ENCODE results near the gene SAMHD1. TPM values are rescaled to one million over a fixed set of nuclear protein-coding genes. Genes with fewer than 3 reads are reported as not detected.
"Not testable (repeated sequence)": the region's sequence is repeated elsewhere in the genome, so short reads cannot be mapped to it uniquely, and the experiment has no call there.

Gene SAMHD1
- polyA plus RNA-seq, 1 donor from 2014 or later, result 22.2 TPM

DNA sequence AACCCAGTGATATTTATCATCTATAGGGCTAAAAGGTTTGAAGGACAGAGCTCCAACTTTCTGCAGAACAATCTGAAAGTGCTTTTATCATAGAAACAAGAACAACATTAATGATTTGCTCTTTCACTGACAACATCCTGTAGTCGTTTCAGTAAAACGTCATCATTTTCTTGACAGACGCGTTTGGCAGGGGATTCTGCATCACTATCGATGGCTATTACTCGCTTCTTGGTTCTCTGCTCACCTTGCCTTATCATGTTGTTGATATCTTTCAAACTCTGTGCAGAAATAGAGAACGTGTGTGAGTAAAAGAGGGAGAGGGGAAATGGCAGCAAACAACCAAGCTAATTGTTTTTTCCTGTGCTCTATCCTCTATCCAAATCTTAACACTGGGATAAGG lies 47.1 kb upstream of the SAMHD1 start:
- H2AFZ ChIP-seq (ENCODE audit: low read depth, low read length), result no peak overlapping the region
- H3K27ac ChIP-seq (ENCODE audit: low read length), result no peak overlapping the region
- H3K4me3 ChIP-seq (ENCODE audit: low read length), result no peak overlapping the region
- no peaks in the 10 kb centered on the region for H3K27me3 ChIP-seq (ENCODE audit: insufficient read depth, low read depth, low read length)
- no peak overlapping the region for H3K4me2 ChIP-seq (ENCODE audit: low read length)
- H3K36me3 ChIP-seq (ENCODE audit: insufficient read depth, low read length), result peaks cover 5% of the 10 kb centered on the region
- no peaks in the 10 kb centered on the region for H4K20me1 ChIP-seq (ENCODE audit: insufficient read depth)
- no peaks in the 10 kb centered on the region for H3K9me2 ChIP-seq (ENCODE audit: insufficient read depth, low read length)
- no peak overlapping the region for H3K9ac ChIP-seq (ENCODE audit: low read length)
- no peaks in the 10 kb centered on the region for H3F3A ChIP-seq (ENCODE audit: insufficient read depth, low read length, poor library complexity, severe bottlenecking)
- TF ChIP-seq TAF1 (IDR thresholded peaks at IDR 0.05; ENCODE audit: low read depth), result no peak
- no peak for TF ChIP-seq SMC3 (conservative IDR thresholded peaks at IDR 0.05; ENCODE audit: poor library complexity)
- TF ChIP-seq RAD21 (conservative IDR thresholded peaks at IDR 0.05), result no peak
- no peak for TF ChIP-seq REST (IDR thresholded peaks at IDR 0.05; ENCODE audit: borderline replicate concordance)
- TF ChIP-seq EP300 (conservative IDR thresholded peaks at IDR 0.05; ENCODE audit: poor library complexity, severe bottlenecking), result no peak
- TF ChIP-seq EZH2 (IDR thresholded peaks at IDR 0.05; ENCODE audit: borderline replicate concordance, insufficient read depth, low read length, poor library complexity, severe bottlenecking), result no peak
- TF ChIP-seq, protein P1, sequence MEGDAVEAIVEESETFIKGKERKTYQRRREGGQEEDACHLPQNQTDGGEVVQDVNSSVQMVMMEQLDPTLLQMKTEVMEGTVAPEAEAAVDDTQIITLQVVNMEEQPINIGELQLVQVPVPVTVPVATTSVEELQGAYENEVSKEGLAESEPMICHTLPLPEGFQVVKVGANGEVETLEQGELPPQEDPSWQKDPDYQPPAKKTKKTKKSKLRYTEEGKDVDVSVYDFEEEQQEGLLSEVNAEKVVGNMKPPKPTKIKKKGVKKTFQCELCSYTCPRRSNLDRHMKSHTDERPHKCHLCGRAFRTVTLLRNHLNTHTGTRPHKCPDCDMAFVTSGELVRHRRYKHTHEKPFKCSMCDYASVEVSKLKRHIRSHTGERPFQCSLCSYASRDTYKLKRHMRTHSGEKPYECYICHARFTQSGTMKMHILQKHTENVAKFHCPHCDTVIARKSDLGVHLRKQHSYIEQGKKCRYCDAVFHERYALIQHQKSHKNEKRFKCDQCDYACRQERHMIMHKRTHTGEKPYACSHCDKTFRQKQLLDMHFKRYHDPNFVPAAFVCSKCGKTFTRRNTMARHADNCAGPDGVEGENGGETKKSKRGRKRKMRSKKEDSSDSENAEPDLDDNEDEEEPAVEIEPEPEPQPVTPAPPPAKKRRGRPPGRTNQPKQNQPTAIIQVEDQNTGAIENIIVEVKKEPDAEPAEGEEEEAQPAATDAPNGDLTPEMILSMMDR (IDR thresholded peaks at IDR 0.05; ENCODE audit: poor library complexity, severe bottlenecking), result no peak
- TF ChIP-seq MXI1 (conservative IDR thresholded peaks at IDR 0.05; ENCODE audit: poor library complexity, severe bottlenecking), result no peak
- TF ChIP-seq POLR2AphosphoS5 (IDR thresholded peaks at IDR 0.05), result no peak
- no peaks in the 10 kb centered on the region for H3K9me3 ChIP-seq (ENCODE audit: low read length)
- H3K79me2 ChIP-seq (replicated peaks; ENCODE audit: insufficient read depth, low read length), result no peaks in the 10 kb centered on the region

DNA sequence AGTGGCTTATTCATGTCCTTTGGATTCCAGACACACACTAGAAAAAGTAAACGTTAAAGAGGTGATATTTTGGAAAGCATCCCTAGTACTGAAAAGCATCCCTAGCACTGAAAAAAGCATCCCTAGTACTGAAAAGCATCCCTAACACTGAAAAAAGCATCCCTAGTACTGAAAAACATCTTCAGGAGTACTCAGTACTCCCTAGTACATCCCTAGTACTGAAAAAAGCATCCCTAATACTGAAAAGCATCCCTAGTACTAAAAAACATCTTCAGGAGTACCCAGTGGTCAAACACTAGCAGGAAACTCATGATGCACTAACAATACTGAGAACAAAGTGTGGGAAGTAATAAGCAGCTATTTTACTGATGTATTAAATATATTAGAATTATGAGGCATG lies 45.6 kb upstream of the SAMHD1 start:
- no peaks in the 10 kb centered on the region for H3K36me3 ChIP-seq (ENCODE audit: insufficient read depth, low read length)
- no peaks in the 10 kb centered on the region for H3K9me2 ChIP-seq (ENCODE audit: insufficient read depth, low read length)
- no peak overlapping the region for H3K27ac ChIP-seq (ENCODE audit: low read length)
- H4K20me1 ChIP-seq (ENCODE audit: insufficient read depth), result no peaks in the 10 kb centered on the region
- no peaks in the 10 kb centered on the region for H3K9me3 ChIP-seq (ENCODE audit: low read length)
- H3K4me2 ChIP-seq (ENCODE audit: low read length), result no peak overlapping the region
- H3K4me3 ChIP-seq (ENCODE audit: low read length), result no peak overlapping the region
- no peaks in the 10 kb centered on the region for H3K27me3 ChIP-seq (ENCODE audit: insufficient read depth, low read depth, low read length)
- H2AFZ ChIP-seq (ENCODE audit: low read depth, low read length), result no peak overlapping the region
- no peaks in the 10 kb centered on the region for H3K79me2 ChIP-seq (replicated peaks; ENCODE audit: insufficient read depth, low read length)
- H3F3A ChIP-seq (ENCODE audit: insufficient read depth, low read length, poor library complexity, severe bottlenecking), result no peaks in the 10 kb centered on the region
- TF ChIP-seq POLR2AphosphoS5 (IDR thresholded peaks at IDR 0.05), result no peak
- no peak overlapping the region for H3K9ac ChIP-seq (ENCODE audit: low read length)

DNA sequence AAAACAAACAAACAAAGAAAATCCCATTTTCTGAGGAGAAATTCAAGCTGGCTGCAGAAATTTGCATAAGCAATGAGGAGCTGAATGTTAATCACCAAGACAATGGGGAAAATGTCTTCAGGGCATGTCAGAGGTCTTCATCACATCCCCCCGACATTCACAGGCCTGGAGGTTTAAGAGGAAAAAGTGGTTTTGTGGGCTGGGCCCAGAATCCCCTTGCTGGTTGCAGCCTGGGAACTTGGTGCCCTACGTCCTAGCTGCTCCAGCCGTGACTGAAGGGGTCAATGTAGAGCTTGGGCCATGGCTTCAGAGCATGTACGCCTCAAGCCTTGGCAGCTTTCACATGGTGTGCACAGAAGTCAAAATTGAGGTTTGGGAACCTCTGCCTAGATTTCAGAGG lies 42.7 kb upstream of the SAMHD1 start:
- not testable (repeated sequence) for H3K4me3 ChIP-seq (ENCODE audit: low read length); H2AFZ ChIP-seq (ENCODE audit: low read depth, low read length); H3K4me2 ChIP-seq (ENCODE audit: low read length); H3K9me2 ChIP-seq (ENCODE audit: insufficient read depth, low read length); H3K27ac ChIP-seq (ENCODE audit: low read length); H3K79me2 ChIP-seq (replicated peaks; ENCODE audit: insufficient read depth, low read length); H3K9me3 ChIP-seq (ENCODE audit: low read length); H3K27me3 ChIP-seq (ENCODE audit: insufficient read depth, low read depth, low read length); H3K9ac ChIP-seq (ENCODE audit: low read length); H3K36me3 ChIP-seq (ENCODE audit: insufficient read depth, low read length); H3F3A ChIP-seq (ENCODE audit: insufficient read depth, low read length, poor library complexity, severe bottlenecking); H4K20me1 ChIP-seq (ENCODE audit: insufficient read depth)
